ENCODE results near the gene GPR3.
"Not testable (repeated sequence)": the region's sequence is repeated elsewhere in the genome, so short reads cannot be mapped to it uniquely, and the experiment has no call there.

The GPR3 gene

GRCh38 chr1:27402349-27402754, 9.9 kb downstream of the GPR3 start:
- DNase-seq, result no peak

GRCh38 chr1:27403065-27403726, 10.8 kb downstream of the GPR3 start:
- DNase-seq, result peak in 1 of 2 experiments; percentile 12

DNA sequence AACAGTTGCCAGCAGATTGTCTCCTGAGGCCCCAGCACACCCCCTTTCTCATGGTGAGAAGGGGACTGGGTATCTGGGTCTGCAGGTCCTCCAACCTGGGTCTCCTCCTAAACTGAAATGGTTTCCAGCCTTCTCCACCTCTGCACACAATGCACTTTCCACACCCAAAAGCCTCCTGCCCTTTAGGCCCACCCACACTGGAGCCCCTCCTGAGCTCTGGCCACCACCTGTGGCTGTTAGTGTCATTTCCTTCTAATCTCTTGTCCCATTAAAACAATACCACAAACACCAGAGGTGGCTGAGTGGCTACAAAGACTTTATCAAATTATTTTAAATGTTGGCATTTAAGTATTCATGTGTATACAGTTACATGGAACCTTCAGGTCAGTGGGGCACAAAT, 11.5 kb downstream of the GPR3 start:
- no peak for DNase-seq

- no peak for DNase-seq
Observed at GRCh38 chr1:27405074-27405473, 12.7 kb downstream of the GPR3 start.

DNA sequence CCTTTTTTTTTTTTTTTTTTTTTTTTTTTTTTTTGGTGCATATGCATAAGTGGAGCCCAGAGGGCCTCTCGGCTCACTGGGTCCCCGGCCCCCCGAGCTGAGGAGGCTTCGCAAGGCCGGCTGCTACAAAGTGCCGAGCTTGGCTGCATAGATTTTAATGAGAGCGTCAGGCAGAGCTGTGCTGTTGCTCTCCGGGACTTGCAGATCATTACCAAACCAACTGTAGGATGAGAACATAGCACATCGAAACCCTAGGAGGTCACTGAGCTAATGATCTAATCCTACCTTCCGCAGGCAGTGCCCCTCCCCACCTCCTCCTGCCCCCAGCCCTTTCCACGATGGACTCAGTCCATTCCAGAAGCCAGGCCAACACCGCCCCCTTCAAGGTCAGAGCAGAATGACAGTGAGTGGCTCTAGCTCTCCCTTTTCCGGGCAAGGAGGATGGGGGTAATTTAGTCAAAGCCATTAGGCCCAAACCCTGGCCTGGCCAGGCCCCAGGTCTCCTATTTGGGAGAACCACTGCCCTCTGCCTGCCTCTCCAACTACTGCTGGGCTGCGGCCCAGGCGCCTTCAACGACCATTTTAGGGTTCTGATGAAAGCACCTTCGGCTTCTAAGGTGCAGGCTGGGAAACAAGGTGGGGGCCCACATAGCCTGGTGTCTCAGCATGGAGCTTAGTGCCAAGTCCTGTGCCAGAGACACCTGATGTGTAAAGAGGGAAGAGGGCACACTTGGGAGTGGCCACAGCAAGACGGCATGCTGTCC, 13.4 kb downstream of the GPR3 start:
- DNase-seq, result not testable (repeated sequence)

DNA sequence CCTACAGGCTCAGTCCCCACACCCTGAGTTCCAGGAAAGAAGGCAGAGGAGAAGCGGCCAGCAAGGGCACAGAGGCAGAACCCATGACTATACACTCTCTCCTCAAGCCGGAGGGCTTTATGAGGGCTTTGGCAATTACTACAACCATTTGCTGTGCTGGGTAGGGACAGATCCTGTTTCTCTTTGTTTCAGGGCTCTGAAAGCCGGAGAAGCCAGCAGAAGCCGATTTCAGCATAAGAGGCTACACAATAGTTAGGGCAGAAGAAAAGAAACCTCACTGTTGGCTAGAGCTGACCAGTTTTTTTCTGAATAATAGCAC, 13.9 kb downstream of the GPR3 start:
- DNase-seq, result no peak

GRCh38 chr1:27406791-27407190, 14.4 kb downstream of the GPR3 start:
- not testable (repeated sequence) for DNase-seq

- no peak for DNase-seq
Observed at GRCh38 chr1:27408151-27408550, 15.7 kb downstream of the GPR3 start.

DNA sequence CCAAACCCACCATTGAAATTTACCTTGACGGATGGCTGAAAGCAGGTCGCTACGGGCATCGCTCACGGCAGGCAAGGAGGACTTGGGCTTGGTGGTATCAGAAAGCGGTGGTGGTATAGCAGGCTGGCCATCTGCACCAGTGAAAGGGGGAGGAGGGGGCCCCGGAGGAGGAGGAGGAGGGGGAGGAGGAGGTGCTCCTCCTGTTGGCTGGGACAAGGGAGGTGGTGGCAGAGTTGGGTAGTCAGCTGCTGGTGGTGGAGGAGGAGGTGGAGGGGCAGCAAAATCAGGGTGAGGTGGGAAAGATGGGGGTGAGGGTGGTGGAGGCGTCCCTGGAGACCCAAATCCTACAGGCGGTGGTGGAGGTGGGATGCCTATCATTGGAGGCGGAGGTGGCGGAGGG, 17.2 kb downstream of the GPR3 start:
- no peak for DNase-seq

DNA sequence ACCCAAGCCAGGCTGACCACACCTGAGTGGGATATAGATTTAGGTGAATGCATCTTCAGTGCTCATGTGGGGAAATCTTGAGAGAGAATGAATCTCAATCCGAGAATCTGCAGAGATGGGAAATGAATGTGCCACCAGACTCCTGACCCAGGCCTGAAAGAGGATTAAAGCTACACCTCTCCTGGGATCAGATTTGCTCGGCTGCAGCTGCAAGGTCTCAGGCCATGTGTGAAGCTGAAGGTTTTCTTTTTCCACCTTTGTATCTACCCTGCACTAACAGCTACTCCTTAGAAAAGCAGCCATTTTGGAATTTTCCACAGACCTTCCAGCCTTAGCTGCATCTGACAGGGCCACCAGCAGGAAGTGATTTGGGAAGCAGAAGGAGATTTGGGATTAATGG, 18.3 kb downstream of the GPR3 start:
- DNase-seq, result no peak

GRCh38 chr1:27412502-27412901, 20.1 kb downstream of the GPR3 start:
- no peak for DNase-seq

- no peak for DNase-seq
Observed at GRCh38 chr1:27413004-27413403, 20.6 kb downstream of the GPR3 start.

DNA sequence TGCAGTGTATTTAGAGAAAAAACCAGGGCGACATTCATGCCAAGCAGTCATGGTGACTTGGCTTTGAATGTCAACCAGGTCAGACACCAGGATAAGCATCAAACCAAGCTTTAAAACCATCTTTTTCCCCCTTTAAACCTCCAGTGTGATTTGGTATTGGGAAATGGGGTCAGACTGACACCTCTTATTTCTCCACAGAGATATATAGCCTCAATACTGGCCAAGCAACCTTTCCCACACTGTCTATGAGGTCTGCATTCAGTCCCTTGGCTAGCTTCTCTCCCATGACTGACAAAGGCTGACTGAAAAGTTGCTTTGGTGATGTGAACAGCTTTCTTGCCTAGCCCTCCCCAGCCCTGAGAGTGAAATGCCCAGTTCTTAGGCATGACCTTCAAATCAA, 21.7 kb downstream of the GPR3 start:
- no peak for DNase-seq

- peak in 1 of 2 experiments; percentile 57 for DNase-seq
Observed at GRCh38 chr1:27416387-27417111, 24.1 kb downstream of the GPR3 start.

- DNase-seq, result no peak
Observed at GRCh38 chr1:27417713-27418112, 25.3 kb downstream of the GPR3 start.

- peak; percentile 30 for DNase-seq
Observed at GRCh38 chr1:27418326-27419185, 26.1 kb downstream of the GPR3 start.

GRCh38 chr1:27423709-27424108, 31.3 kb downstream of the GPR3 start:
- DNase-seq, result no peak

DNA sequence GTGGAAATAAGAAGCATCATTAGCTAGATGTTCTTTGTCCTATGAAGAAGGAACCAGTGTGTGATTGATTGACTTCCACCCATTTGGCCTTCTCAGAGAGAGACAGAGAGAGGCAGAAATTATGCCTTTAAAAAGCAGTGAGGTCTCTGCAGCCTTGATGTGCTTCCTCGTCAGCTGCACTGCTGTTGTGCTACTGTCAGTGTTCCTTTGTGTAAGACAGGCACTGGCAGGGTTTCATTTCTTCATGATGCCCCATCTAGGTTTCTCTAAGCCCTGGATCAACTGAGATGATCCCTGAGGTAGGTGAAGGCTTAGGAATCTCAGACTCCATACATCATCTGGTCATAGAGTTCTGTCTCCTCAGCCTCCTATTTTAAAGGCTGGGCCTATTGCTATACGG, 34.9 kb downstream of the GPR3 start:
- no peak for DNase-seq

- no peak for DNase-seq
Observed at GRCh38 chr1:27427816-27428315, 35.4 kb downstream of the GPR3 start.

DNA sequence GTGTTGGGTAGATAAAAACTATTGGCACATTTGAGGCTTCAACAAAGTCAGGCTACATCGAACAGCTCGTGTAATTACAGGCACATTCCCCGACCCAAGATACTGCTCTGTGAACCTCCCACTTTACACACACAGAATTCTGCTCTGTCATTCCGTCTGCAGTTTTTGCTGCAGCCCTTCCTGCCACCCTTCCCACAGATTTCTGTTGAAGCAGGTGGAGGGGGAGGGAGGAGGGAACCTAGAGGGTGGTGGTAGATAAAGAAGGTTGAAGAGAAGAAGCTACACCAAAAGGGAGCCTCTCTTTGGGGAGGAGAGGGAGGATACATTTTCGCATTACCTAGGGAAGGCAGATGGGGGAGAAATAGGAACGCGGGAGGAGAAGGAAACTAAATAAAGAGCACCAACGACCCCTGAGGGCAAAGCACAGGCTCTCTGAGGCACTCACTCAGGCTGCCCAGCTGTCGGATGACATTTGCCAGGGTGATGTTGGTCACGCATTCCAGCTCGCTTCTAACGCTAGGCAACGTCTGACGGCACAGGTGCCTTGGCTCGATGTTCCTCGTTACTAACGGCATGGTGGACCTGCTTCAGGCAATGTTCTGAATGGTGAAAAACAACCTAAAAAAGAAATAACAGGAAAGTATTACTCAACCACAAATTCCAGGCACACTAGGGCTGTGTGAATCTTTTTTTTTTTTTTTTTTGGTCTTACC, 36.0 kb downstream of the GPR3 start:
- DNase-seq, result peak in 1 of 2 experiments; percentile 46

DNA sequence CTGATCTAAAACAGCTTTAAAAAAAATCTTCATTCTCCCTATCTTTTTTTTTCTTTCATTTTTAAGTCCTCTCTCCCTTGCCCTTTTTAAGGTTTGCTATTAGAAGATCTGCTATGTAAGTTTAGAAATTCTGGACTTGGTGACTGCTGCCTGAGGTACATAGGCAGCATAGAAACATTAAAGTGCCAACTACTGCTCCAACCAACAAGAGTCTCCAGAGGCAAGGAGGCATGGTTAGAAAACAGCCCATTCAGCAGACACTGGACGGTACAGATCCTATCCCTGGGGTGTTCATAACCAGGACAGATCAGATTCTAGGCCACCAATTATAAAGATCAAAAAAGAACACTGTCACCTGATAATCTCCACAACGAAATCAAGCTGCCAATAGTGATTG, 36.6 kb downstream of the GPR3 start:
- no peak for DNase-seq

Measured in stimulated activated CD4-positive, alpha-beta T cell treated with anti-CD3 and anti-CD28 coated beads, Interleukin-4, amount 100 ng/mL, for 4 hours (primary cell).